K562 (cell line): ENCODE measurements around the gene MTHFD2. TPM values are rescaled to one million over a fixed set of nuclear protein-coding genes. Genes with fewer than 3 reads are reported as not detected.

ENCODE experiments used
- ATF3 ChIP-seq, 2 experiments: fragments of 450-650 bp in 1 of 2; sonication (generic) in 1 of 2; formaldehyde crosslinking in 1 of 2; IDR thresholded peaks in 1 of 2; conservative IDR thresholded peaks in 1 of 2; 2 replicates each; pipeline versions ENCODE4 v1.6.1 to v1.8.1; 2016 to 2023; ENCODE audit warnings: mild to moderate bottlenecking in 2 of 2, moderate library complexity in 2 of 2, inconsistent platforms in 1 of 2, missing genetic modification reagents in 1 of 2
- BCL6 ChIP-seq: fragments of 250-450 bp; sonication (Bioruptor Pico); IDR thresholded peaks from 2 replicates; pipeline ENCODE4 v1.4.0; 2020
- BCOR ChIP-seq: fragments of 450-650 bp; IDR thresholded peaks from 2 replicates; pipeline ENCODE4 v1.6.1; 2016
- BRD9 ChIP-seq: fragments of 450-650 bp; IDR thresholded peaks from 2 replicates; pipeline ENCODE4 v1.6.1; 2018; ENCODE audit warnings: low read depth; ENCODE audit not compliant: partially characterized antibody
- CREM ChIP-seq: IDR thresholded peaks from 2 replicates; pipeline ENCODE4 v1.6.1; 2014; ENCODE audit warnings: antibody characterized with exemption, low read depth
- CSDE1 ChIP-seq, 2 experiments: fragments of 450-650 bp; IDR thresholded peaks; 2 replicates each; pipeline ENCODE4 v1.6.1; 2016; ENCODE audit warnings: mild to moderate bottlenecking in 1 of 2
- HCFC1 ChIP-seq: IDR thresholded peaks from 2 replicates; pipeline ENCODE4 v1.6.1; 2012; ENCODE audit warnings: low read depth, low read length, improper control_type of control experiment
- HDAC3 ChIP-seq: fragments of 450-650 bp; IDR thresholded peaks from 2 replicates; pipeline ENCODE4 v1.6.1; 2018; ENCODE audit warnings: borderline replicate concordance, mild to moderate bottlenecking, moderate library complexity; ENCODE audit not compliant: partially characterized antibody
- MEIS2 ChIP-seq: fragments of 450-650 bp; IDR thresholded peaks from 2 replicates; pipeline ENCODE4 v1.6.1; 2014; ENCODE audit warnings: mild to moderate bottlenecking; ENCODE audit not compliant: partially characterized antibody
- NBN ChIP-seq: fragments of 450-650 bp; IDR thresholded peaks from 2 replicates; pipeline ENCODE4 v1.6.1; 2016; ENCODE audit warnings: low read depth, mild to moderate bottlenecking
- NCOA1 ChIP-seq: fragments of 450-650 bp; IDR thresholded peaks from 2 replicates; pipeline ENCODE4 v1.6.1; 2016; ENCODE audit warnings: low read depth
- NFIX ChIP-seq: fragments of 250-450 bp; sonication (Bioruptor Pico); IDR thresholded peaks from 2 replicates; pipeline ENCODE4 v1.4.0; 2020; ENCODE audit warnings: low read depth, mild to moderate bottlenecking, moderate library complexity
- RBM39 ChIP-seq: fragments of 200-400 bp; formaldehyde crosslinking; optimal IDR thresholded peaks from 2 replicates; pipeline ENCODE3; 2018; ENCODE audit warnings: low read depth, low read length
- STAG1 ChIP-seq: sonication (generic); formaldehyde crosslinking; IDR thresholded peaks from 2 replicates; pipeline ENCODE4 v1.5.0; 2020; ENCODE audit warnings: missing genetic modification reagents, borderline replicate concordance
- TAF7 ChIP-seq: fragments of 450-650 bp; IDR thresholded peaks from 2 replicates; pipeline ENCODE4 v1.6.1; 2016; ENCODE audit warnings: missing genetic modification characterization, missing compliant biosample characterization
- TAL1 ChIP-seq: fragments of 450-650 bp; IDR thresholded peaks from 2 replicates; pipeline ENCODE4 v1.6.1; 2016; ENCODE audit warnings: mild to moderate bottlenecking
- TBP ChIP-seq: optimal IDR thresholded peaks from 2 replicates; pipeline ENCODE3; 2011; ENCODE audit warnings: low read depth, low read length, improper control_type of control experiment
- TGIF2 ChIP-seq: sonication (generic); formaldehyde crosslinking; IDR thresholded peaks from 2 replicates; pipeline ENCODE4 v1.8.1; 2022; ENCODE audit warnings: mild to moderate bottlenecking, missing genetic modification reagents, moderate library complexity
- ZNF197 ChIP-seq: fragments of 200-800 bp; sonication (Bioruptor generic); IDR thresholded peaks from 2 replicates; pipeline ENCODE4 v1.6.1; 2016; ENCODE audit warnings: low read depth, missing genetic modification characterization, missing compliant biosample characterization
- ZNF277 ChIP-seq: fragments of 250-450 bp; sonication (Bioruptor Pico); IDR thresholded peaks from 2 replicates; pipeline ENCODE4 v1.8.0; 2022; ENCODE audit warnings: inconsistent platforms, mild to moderate bottlenecking, moderate library complexity, borderline replicate concordance
- ZNF551 ChIP-seq: fragments of 250-450 bp; sonication (Bioruptor Pico); IDR thresholded peaks from 2 replicates; pipeline ENCODE4 v1.5.0; 2021; ENCODE audit warnings: mild to moderate bottlenecking, moderate library complexity
- ZNF561 ChIP-seq: fragments of 450-650 bp; formaldehyde crosslinking; conservative IDR thresholded peaks from 2 replicates; pipeline ENCODE4 v1.4.0; 2020; ENCODE audit warnings: mild to moderate bottlenecking, moderate library complexity
- ZNF699 ChIP-seq: fragments of 250-450 bp; sonication (Bioruptor Pico); IDR thresholded peaks from 2 replicates; pipeline ENCODE4 v1.8.0; 2021; ENCODE audit warnings: mild to moderate bottlenecking, moderate library complexity; ENCODE audit not compliant: insufficient replicate concordance
- polyA plus RNA-seq, 8 experiments: library from polyadenylated mRNA; depleted of rRNA in 4 of 8; stranded (reverse) in 5 of 8; unstranded in 3 of 8; fragments of >200 nt; fragmentation: Nextera tagmentation in 2 of 8; fragmentation: Illumina TruSeq in 1 of 8; extraction: Ambion mirVana in 2 of 8; extraction: Trizol in 1 of 8; gene quantifications; 2 replicates each; pipeline versions ENCODE4 v1.2.1 to v1.2.3, GENCODE V29; 2011 to 2014; ENCODE audit warnings: inconsistent platforms in 1 of 8, missing spikeins in 1 of 8
- total RNA-seq, 7 experiments: library from RNA; depleted of rRNA in 6 of 7; stranded (reverse); fragments of >200 nt in 6 of 7; fragmentation: Illumina TruSeq in 2 of 7; extraction: Trizol in 2 of 7; gene quantifications; 2 replicates each; pipeline versions ENCODE4 v1.2.1 to v1.2.3, GENCODE V29; 2011 to 2021; ENCODE audit warnings: low replicate concordance in 1 of 7

Gene MTHFD2
- total and polyA plus RNA-seq, 9 of the 15 experiments (the other 6 are each of a cell fraction or from before 2014, with no cell fraction given): 113 to 520 (median 234) TPM

- TF ChIP-seq ZNF551 (CRISPR knock-in tag) (no peak), MEIS2 (peak; percentile 86), ATF3 (IDR thresholded peaks at IDR 0.05) (peak; percentile 52), ATF3 (CRISPR knock-in tag; conservative IDR thresholded peaks at IDR 0.05) (no peak), NBN (peak; percentile 53; the same call in 1 of the 2 replicates), STAG1 (CRISPR knock-in tag) (no peak), CSDE1 (IDR thresholded peaks at IDR 0.05) (no peak), HCFC1 (no peak), RBM39 (no peak), TAL1 (peak; percentile 65), CREM (peak; percentile 37; the same call in 1 of the 2 replicates), TGIF2 (CRISPR knock-in tag) (no peak), BCL6 (no peak), ZNF699 (CRISPR knock-in tag) (no peak), NFIX (CRISPR knock-in tag) (no peak), BRD9 (peak; percentile 54), ZNF561 (CRISPR knock-in tag) (no peak), TBP (peak; percentile 57), BCOR (0 out of 2 replicates have a peak, but pooled peaks have one; percentile 43), ZNF197 (CRISPR knock-in tag) (0 out of 2 replicates have a peak, but pooled peaks have one; percentile 38), NCOA1 (peak; percentile 57), ZNF277 (no peak), HDAC3 (no peak), TAF7 (tag) (no peak)
These were observed 12.4 kb upstream of the MTHFD2 start (continued) for GRCh38 chr2:74186038-74186437.
